Measurements from ENCODE around the gene LYZL4. TPM values are rescaled to one million over a fixed set of nuclear protein-coding genes. Genes with fewer than 3 reads are reported as not detected.

Gene LYZL4
- total RNA-seq, 6 donors from 2014 or later, result not detected

DNA sequence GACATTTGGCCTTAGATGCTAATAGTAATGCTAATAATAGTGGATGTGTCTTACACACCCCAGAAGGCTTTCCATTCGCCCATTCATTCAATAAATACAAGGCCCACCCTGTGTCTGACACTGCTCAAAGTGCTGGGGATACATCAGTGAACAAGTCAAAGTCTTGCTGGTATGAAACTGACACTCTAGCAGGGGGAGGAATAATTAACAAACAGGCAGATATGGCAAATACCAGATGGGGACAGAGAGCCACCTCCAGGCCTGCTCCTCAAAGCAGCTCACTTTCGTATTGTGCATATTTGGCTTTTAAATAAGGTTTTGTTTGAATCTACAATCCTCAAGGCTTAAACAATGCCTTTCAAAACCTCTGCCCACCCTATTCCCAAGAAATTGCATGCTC lies 28.3 kb upstream of the LYZL4 start:
- no peaks in the 10 kb centered on the region for H3K4me1 ChIP-seq
- no peaks in the 10 kb centered on the region for H3K27me3 ChIP-seq
- WGBS, 2 donors, result 79 to 87% methylated on average over 2 of the region's 2 CpGs
- H3K27ac ChIP-seq, result no peak overlapping the region
- no peaks in the 10 kb centered on the region for H3K36me3 ChIP-seq
- no peak for TF ChIP-seq CTCF (IDR thresholded peaks at IDR 0.05)
- TF ChIP-seq EP300 (IDR thresholded peaks at IDR 0.05), result no peak
- DNase-seq (no peak), ATAC-seq (ENCODE audit: low FRiP score in 2 of 2) (no peak)
- H3K9me3 ChIP-seq, result no peaks in the 10 kb centered on the region
- no peak overlapping the region for H3K4me3 ChIP-seq

- DNase-seq (no peak), ATAC-seq (ENCODE audit: low FRiP score in 2 of 2) (no peak)
- Histone ChIP-seq H3K27me3 (no peaks in the 10 kb centered on the region), H3K36me3 (no peaks in the 10 kb centered on the region), H3K4me3 (no peak overlapping the region), H3K9me3 (peaks cover 0 to 3% (median 1%) of the 10 kb centered on the region in 4 donors), H3K27ac (no peak overlapping the region), H3K4me1 (no peaks in the 10 kb centered on the region)
- WGBS, 2 donors, result 88% methylated on average over 2 of the region's 2 CpGs
- no peak for TF ChIP-seq POLR2A (IDR thresholded peaks at IDR 0.05)
- no peak for TF ChIP-seq EP300 (IDR thresholded peaks at IDR 0.05)
- no peak for TF ChIP-seq CTCF (IDR thresholded peaks at IDR 0.05)
- no peak for TF ChIP-seq POLR2AphosphoS5 (IDR thresholded peaks at IDR 0.05)
Measured at GRCh38 chr3:42438193-42438592, 27.8 kb upstream of the LYZL4 start.

- Histone ChIP-seq H3K36me3 (no peaks in the 10 kb centered on the region), H3K4me1 (no peaks in the 10 kb centered on the region), H3K9me3 (peaks cover 9 to 21% (median 12%) of the 10 kb centered on the region in 4 donors), H3K4me3 (no peak overlapping the region), H3K27ac (no peak overlapping the region), H3K27me3 (no peaks in the 10 kb centered on the region)
- TF ChIP-seq POLR2AphosphoS5 (IDR thresholded peaks at IDR 0.05), result no peak
- no peak for TF ChIP-seq POLR2A (IDR thresholded peaks at IDR 0.05)
- TF ChIP-seq CTCF (IDR thresholded peaks at IDR 0.05), result no peak
- no peak for TF ChIP-seq EP300 (IDR thresholded peaks at IDR 0.05)
- DNase-seq (no peak), ATAC-seq (ENCODE audit: low FRiP score in 2 of 2) (no peak)
- WGBS, 2 donors, result 83 to 90% methylated on average over 5 of the region's 5 CpGs
Measured at GRCh38 chr3:42434777-42435380, 24.5 kb upstream of the LYZL4 start.

- Histone ChIP-seq H3K4me1 (no peaks in the 10 kb centered on the region), H3K9me3 (peaks cover 9 to 21% (median 12%) of the 10 kb centered on the region in 4 donors), H3K27me3 (no peaks in the 10 kb centered on the region), H3K36me3 (no peaks in the 10 kb centered on the region), H3K4me3 (no peak overlapping the region), H3K27ac (no peak overlapping the region)
- DNase-seq, result no peak
- TF ChIP-seq CTCF (IDR thresholded peaks at IDR 0.05) (no peak), POLR2AphosphoS5 (IDR thresholded peaks at IDR 0.05) (no peak), POLR2A (IDR thresholded peaks at IDR 0.05) (no peak), EP300 (IDR thresholded peaks at IDR 0.05) (no peak)
- ATAC-seq (ENCODE audit: low FRiP score in 2 of 2), result no peak
- 92 to 98% methylated on average over 2 of the region's 2 CpGs for WGBS, 2 donors
Measured at GRCh38 chr3:42432485-42432884, 22.1 kb upstream of the LYZL4 start.
